Measurements from ENCODE around the gene HNRNPR. TPM values are rescaled to one million over a fixed set of nuclear protein-coding genes. Genes with fewer than 3 reads are reported as not detected.
A peak's percentile ranks its signal among the peaks of the same experiment; 100 is the strongest.

Gene HNRNPR
- total RNA-seq, 2 experiments from 2014 or later = 92.0 to 93.3 TPM

- Histone ChIP-seq H3K27ac (ENCODE audit: low read depth in 1 of 2, low read length in 2 of 2) (no peak overlapping the region), H3K27me3 (ENCODE audit: control insufficient read depth in 1 of 2, insufficient read depth in 2 of 2, low read length in 2 of 2) (no peaks in the 10 kb centered on the region), H3K36me3 (ENCODE audit: insufficient read depth, low read length) (no peaks in the 10 kb centered on the region), H3K9me3 (ENCODE audit: control insufficient read depth in 1 of 2, insufficient read depth in 1 of 2, low read length in 2 of 2) (no peaks in the 10 kb centered on the region), H3K4me3 (ENCODE audit: low read length) (no peak overlapping the region), H3K4me1 (ENCODE audit: insufficient read depth, low read length) (no peaks in the 10 kb centered on the region)
- H3K27ac Mint-ChIP-seq = no peak overlapping the region
- TF ChIP-seq, protein P1, sequence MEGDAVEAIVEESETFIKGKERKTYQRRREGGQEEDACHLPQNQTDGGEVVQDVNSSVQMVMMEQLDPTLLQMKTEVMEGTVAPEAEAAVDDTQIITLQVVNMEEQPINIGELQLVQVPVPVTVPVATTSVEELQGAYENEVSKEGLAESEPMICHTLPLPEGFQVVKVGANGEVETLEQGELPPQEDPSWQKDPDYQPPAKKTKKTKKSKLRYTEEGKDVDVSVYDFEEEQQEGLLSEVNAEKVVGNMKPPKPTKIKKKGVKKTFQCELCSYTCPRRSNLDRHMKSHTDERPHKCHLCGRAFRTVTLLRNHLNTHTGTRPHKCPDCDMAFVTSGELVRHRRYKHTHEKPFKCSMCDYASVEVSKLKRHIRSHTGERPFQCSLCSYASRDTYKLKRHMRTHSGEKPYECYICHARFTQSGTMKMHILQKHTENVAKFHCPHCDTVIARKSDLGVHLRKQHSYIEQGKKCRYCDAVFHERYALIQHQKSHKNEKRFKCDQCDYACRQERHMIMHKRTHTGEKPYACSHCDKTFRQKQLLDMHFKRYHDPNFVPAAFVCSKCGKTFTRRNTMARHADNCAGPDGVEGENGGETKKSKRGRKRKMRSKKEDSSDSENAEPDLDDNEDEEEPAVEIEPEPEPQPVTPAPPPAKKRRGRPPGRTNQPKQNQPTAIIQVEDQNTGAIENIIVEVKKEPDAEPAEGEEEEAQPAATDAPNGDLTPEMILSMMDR (IDR thresholded peaks at IDR 0.05) = no peak
- no peak overlapping the region for H3K4me3 Mint-ChIP-seq
- no peaks in the 10 kb centered on the region for H3K9me3 Mint-ChIP-seq
- no peak for ATAC-seq (ENCODE audit: poor library complexity)
- no peak for DNase-seq
- CTCF ChIA-PET = no interaction called here
- intact Hi-C loops (cut with DNase I, micrococcal nuclease) = no loop called here
- H3K4me1 Mint-ChIP-seq (ENCODE audit: low read depth) = peaks cover 6% of the 10 kb centered on the region
- no peaks in the 10 kb centered on the region for H3K27me3 Mint-ChIP-seq
- H3K36me3 Mint-ChIP-seq (ENCODE audit: low read depth) = peaks cover 4% of the 10 kb centered on the region
- POLR2A ChIA-PET = no interaction called here
Observed at GRCh38 chr1:23352096-23352695, 8.1 kb upstream of the HNRNPR start.

- POLR2A ChIA-PET = interaction anchor here (0.8 to 2.1 kb wide), 4 partner anchors 16 to 274 kb away, joined by 3 to 116 read pairs (median 4); partner anchors contain the start of gene ZNF436
- ATAC-seq (ENCODE audit: poor library complexity) (no peak), DNase-seq (no peak)
- H3K27me3 ChIP-seq (ENCODE audit: control insufficient read depth in 1 of 2, insufficient read depth in 2 of 2, low read length in 2 of 2) = no peaks in the 10 kb centered on the region
- Mint-ChIP-seq H3K27ac (peak overlapping the region; percentile 27), H3K4me3 (peak overlapping the region; percentile 76), H3K4me1 (ENCODE audit: low read depth) (peaks cover 28% of the 10 kb centered on the region), H3K36me3 (ENCODE audit: low read depth) (peaks cover 27% of the 10 kb centered on the region), H3K27me3 (no peaks in the 10 kb centered on the region), H3K9me3 (no peaks in the 10 kb centered on the region)
- H3K4me1 ChIP-seq (ENCODE audit: insufficient read depth, low read length) = peaks cover 8% of the 10 kb centered on the region
- CTCF ChIA-PET = interaction anchor here (1.9 kb wide), 1 partner anchor 20 kb away, joined by 6 read pairs; no protein-coding TSS in a partner anchor
- no peak overlapping the region for H3K4me3 ChIP-seq (ENCODE audit: low read length)
- H3K36me3 ChIP-seq (ENCODE audit: insufficient read depth, low read length) = no peaks in the 10 kb centered on the region
- no peaks in the 10 kb centered on the region for H3K9me3 ChIP-seq (ENCODE audit: control insufficient read depth in 1 of 2, insufficient read depth in 1 of 2, low read length in 2 of 2)
- TF ChIP-seq, protein P1 (IDR thresholded peaks at IDR 0.05) = no peak
- intact Hi-C loops (cut with DNase I, micrococcal nuclease) = loop anchor here in 1 of 2 experiments (2.0 kb wide), 1 partner anchor 59 kb away; no protein-coding TSS in a partner anchor
- no peak overlapping the region for H3K27ac ChIP-seq (ENCODE audit: low read depth in 1 of 2, low read length in 2 of 2)
Observed at GRCh38 chr1:23345920-23346319, 1.8 kb upstream of the HNRNPR start.

GRCh38 chr1:23344987-23345472, 946 bp upstream of the HNRNPR start:
- TF ChIP-seq, protein P1 (IDR thresholded peaks at IDR 0.05) = no peak
- POLR2A ChIA-PET = interaction anchor here (0.6 to 2.1 kb wide), 17 partner anchors 9 to 433 kb away, joined by 3 to 116 read pairs (median 4); partner anchors contain the start of genes E2F2, PITHD1, TCEA3 and ZNF436
- Mint-ChIP-seq H3K9me3 (no peaks in the 10 kb centered on the region), H3K27me3 (no peaks in the 10 kb centered on the region), H3K4me1 (ENCODE audit: low read depth) (peaks cover 37% of the 10 kb centered on the region), H3K27ac (peak overlapping the region; percentile 92), H3K4me3 (peak overlapping the region; percentile 96), H3K36me3 (ENCODE audit: low read depth) (peaks cover 27% of the 10 kb centered on the region)
- Histone ChIP-seq H3K27ac (ENCODE audit: low read depth in 1 of 2, low read length in 2 of 2) (peak overlapping the region; percentile 69 to 70), H3K4me1 (ENCODE audit: insufficient read depth, low read length) (peaks cover 8% of the 10 kb centered on the region), H3K27me3 (ENCODE audit: control insufficient read depth in 1 of 2, insufficient read depth in 2 of 2, low read length in 2 of 2) (no peaks in the 10 kb centered on the region), H3K36me3 (ENCODE audit: insufficient read depth, low read length) (no peaks in the 10 kb centered on the region), H3K9me3 (ENCODE audit: control insufficient read depth in 1 of 2, insufficient read depth in 1 of 2, low read length in 2 of 2) (no peaks in the 10 kb centered on the region), H3K4me3 (ENCODE audit: low read length) (peak overlapping the region; percentile 73)
- ATAC-seq (ENCODE audit: poor library complexity) (no peak), DNase-seq (peak in 1 of 14 experiments; percentile 17)
- intact Hi-C loops (cut with DNase I, micrococcal nuclease) = loop anchor here (1.0 to 5.0 kb wide), 3 partner anchors 23 to 60 kb away; no protein-coding TSS in a partner anchor
- CTCF ChIA-PET = interaction anchor here (1.0 to 1.9 kb wide), 4 partner anchors 16 to 23 kb away, joined by 3 to 11 read pairs (median 4); no protein-coding TSS in a partner anchor
